ENCODE results near the gene PUS1.
"Not testable (repeated sequence)": the region's sequence is repeated elsewhere in the genome, so short reads cannot be mapped to it uniquely, and the experiment has no call there.

PUS1 gene

DNA sequence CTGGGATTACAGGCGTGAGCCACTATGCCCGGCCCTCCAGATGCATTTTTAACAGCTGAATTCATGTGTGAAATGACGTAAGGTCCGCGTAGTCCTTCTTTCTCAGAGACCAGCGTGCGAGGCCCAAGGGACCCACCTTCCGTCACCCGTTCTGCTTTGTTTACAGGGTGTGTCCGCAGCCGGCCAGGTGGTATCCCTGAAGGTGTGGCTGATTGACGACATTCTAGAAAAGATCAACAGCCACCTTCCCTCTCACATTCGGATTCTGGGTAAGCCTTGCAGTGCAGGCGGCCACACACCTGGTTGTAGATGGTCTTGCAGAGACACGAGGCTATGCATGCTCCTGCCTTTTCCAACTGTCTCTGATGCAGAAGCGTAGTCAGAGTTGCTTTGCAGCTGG is 9.9 kb downstream of the PUS1 start:
- DNase-seq: no peak

DNA sequence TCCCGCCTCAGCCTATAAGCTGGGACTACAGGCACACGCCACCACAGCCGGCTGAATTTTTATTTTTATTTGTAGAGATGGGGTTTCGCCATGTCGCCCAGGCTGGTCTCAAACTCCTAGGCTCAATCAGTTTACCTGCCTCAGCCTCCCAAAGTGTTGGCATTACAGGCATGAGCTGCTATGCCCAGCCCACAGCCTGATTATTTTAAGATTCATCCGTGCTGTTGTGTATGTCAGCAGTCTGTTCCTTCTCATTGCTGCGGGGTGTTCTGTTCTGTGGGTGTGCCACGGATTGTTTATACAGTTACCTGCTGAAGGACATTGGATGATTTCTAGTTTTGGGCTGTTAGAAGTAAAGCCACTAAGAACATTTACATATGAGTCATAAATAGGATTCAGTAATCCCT is 11.1 kb downstream of the PUS1 start:
- no peak for DNase-seq

DNA sequence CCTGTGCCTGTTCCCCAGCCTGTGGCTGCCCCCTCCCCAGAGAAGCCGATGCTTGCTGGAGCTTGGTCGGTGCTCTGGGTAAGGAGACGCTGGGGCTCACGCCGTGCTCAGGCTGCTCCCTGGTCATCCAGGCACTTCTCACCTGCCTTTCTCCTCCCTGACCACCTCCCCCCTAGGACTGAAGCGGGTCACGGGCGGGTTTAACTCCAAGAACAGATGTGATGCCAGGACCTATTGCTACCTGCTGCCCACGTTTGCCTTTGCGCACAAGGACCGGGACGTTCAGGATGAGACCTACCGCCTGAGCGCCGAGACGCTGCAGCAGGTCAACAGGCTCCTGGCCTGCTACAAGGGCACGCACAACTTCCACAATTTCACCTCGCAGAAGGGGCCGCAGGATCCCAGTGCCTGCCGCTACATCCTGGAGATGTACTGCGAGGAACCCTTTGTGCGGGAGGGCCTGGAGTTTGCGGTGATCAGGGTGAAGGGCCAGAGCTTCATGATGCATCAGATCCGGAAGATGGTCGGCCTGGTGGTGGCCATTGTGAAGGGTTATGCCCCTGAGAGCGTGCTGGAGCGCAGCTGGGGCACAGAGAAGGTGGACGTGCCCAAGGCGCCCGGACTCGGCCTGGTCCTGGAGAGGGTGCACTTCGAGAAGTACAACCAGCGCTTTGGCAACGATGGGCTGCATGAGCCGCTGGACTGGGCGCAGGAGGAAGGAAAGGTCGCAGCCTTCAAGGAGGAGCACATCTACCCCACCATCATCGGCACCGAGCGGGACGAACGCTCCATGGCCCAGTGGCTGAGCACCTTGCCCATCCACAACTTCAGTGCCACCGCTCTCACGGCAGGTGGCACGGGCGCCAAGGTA is 12.3 kb downstream of the PUS1 start:
- no peak for DNase-seq

- no peak for DNase-seq
Observed at GRCh38 chr12:131941987-131942341, 12.9 kb downstream of the PUS1 start.

GRCh38 chr12:131942671-131943070 is 13.6 kb downstream of the PUS1 start:
- no peak for DNase-seq

GRCh38 chr12:131943389-131943788 is 14.3 kb downstream of the PUS1 start:
- no peak for DNase-seq

GRCh38 chr12:131943876-131944275 is 14.8 kb downstream of the PUS1 start:
- no peak for DNase-seq

DNA sequence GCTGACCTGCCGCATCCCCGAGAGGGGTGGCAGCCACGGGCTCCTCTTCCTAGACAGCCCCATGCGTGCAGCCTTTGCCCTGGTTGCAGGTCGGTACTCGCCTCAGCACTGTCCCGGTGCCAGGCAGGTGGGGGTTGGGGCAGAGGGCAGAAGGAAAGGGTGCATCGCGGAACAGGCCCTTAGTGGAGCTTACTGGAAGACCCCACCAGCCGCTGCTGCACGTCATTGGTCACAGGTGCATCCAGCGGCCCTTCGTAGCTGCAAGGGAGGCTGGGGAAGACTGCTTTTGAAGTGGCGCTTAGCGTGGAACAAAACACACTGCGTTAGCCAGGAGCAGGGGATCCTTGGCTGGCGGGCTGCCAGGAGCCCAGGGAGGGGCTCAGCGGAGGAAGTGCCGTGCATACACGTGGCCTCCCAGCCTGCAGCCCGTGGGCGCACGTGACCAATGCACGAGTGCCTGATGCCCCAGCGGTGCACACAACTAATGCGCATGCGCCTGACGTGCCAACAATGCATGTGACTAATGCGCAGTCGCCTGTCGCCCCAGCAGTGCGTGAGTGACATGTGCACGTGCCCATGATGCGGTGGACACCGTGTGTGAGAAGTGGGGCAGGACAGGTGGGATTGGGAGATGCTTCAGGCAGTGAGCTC is 15.7 kb downstream of the PUS1 start:
- no peak for DNase-seq

GRCh38 chr12:131946757-131947156 is 17.7 kb downstream of the PUS1 start:
- DNase-seq: no peak

GRCh38 chr12:131947482-131948027 is 18.5 kb downstream of the PUS1 start:
- no peak for DNase-seq

DNA sequence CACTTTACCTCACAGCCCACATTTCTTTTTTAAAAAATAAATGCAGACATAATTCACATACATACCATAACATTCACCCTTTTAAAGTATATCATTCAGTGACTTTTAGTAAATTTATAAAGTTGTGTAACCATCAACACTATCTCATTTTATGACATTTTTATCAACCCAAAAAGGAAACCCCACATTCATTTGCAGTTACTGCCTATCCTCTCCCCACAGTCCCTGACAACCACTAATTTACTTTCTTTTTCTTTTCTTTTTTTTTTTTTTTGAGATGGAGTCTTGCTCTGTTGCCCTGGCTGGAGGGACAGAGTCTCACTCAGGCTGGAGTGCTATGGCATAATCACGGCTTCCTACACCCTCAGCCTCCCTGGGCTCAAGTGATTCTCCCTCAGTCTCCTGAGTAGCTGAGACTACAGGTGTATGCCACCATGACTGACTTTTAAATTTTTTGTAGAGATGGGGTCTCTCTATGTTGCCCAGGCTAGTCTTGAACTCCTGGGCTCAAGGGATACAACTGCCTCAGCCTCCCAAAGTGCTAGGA is 19.2 kb downstream of the PUS1 start:
- DNase-seq: no peak

- not testable (repeated sequence) for DNase-seq
Observed at GRCh38 chr12:131948713-131949430, 19.8 kb downstream of the PUS1 start.

DNA sequence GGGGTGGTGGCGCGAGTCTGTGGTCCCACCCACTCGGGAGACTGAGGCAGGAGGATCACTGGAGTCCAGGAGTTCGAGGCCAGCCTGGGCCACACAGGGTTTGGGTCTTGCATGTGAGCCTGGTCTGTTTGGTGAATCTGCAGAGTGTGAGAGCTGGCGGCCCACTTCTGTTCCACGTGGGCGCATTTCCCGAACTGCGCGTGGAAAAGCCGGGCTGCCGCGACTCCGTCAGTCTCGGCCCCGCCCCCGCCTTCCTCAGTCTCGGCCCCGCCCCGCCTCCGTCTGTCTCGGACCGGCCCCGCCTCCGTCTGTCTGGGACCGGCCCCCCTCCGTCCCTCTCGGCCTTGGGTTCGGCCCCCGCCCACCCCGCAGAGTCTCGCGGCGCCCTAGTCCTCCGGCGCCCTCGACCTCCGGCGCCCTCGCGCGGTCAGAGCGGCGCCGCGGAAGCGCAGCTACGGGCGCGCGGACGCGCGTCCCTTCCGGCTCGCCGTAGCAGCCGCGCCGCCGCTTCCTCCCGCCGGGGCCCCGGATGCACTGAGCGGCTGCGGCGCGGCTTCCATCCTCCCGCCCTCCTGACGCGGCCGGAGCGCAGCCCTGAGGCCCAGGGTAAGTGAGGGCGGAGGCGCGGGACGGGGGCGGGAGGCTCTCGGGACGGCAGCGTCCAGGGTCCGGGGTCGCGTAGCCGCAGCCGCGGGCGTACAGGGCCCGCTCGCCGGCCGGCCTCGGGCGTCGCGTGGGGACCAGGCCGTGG is 20.5 kb downstream of the PUS1 start, which contains the start of gene EP400:
EP400 (plus strand) TSS at position 512 of the 751 bp plus-strand sequence. CDS start 10,678 bp downstream, outside the sequence.
- peak; percentile 97 to 100 (median 99) for DNase-seq

- peak; percentile 11 to 59 (median 35) for DNase-seq
Observed at GRCh38 chr12:131950182-131950913, 21.3 kb downstream of the PUS1 start.

- not testable (repeated sequence) for DNase-seq
Observed at GRCh38 chr12:131953810-131954209, 24.7 kb downstream of the PUS1 start.

- DNase-seq: not testable (repeated sequence)
Observed at GRCh38 chr12:131954460-131954859, 25.4 kb downstream of the PUS1 start.

DNA sequence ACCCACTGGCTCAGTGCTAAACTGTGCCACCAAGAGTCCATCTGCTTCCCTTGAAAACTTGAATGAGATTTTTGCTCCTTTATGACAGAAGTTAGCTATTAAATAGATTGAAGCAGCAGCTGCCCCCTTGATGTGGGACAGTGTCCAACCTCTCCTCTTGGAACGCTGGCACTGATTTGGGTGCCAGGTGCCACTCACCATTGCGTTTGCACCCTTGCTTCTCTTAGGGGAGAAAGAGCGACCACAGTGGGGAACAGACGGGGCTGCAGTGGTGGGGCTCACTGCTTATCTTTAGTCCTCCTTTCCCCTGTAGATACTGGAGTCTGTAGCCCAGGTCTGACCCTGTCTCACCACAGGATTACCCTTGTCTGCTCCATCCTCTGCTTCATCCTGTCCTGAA is 30.0 kb downstream of the PUS1 start:
- no peak for DNase-seq

DNA sequence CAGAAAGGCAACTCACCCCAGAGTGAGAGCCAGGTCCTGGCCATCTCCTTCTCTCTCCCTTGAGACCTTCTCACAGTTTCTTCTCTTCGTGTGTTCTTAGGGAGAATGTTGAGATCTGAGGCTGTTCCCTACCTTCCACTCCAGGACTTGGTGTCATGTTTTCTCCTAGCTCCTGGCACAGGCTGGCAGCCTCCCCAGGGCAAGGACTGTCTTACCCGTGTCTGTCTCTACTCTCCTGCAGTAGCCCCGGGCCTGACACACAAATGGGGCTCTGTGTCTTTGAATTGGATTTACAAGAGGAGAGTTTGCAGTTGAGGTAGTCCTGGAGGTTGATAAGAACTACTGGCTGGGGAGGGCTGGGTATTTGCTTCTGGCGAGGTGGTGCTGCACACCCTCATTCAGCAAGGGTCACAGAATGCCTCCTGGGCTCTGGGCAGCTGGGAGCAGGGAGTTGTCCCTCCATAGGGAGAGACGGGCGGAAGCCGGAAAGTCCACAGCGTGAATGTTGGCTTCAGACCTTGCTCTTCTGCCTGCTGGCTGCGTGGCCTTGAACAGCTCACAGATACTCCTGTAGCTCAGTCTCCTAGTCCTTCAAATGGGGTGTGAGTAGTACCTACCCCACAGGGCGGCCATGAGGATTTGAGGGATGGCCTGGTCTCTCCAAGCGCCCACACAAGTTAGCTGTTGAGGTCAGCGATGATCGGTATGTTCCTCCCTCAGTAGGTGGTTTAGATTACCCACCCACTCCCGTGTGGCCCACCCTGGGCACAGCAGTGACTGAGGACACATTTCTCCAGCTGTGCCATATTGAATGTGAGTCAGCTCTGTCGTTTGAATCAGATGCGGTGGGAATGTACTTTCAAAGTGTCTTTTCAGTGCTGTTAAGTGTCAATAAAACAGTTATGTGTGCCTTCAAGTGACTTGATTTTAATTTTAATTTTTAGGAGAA is 30.8 kb downstream of the PUS1 start:
- DNase-seq: no peak

GRCh38 chr12:131960590-131961325 is 31.7 kb downstream of the PUS1 start:
- DNase-seq: not testable (repeated sequence)

All from suppressor macrophage (primary cell).